SHP77 treated with DMSO at 0.1 percent for 48 hours (cell line): ENCODE results near the gene SRGAP3.
A peak's percentile ranks its signal among the peaks of the same experiment; 100 is the strongest.
"Not testable (repeated sequence)": the region's sequence is repeated elsewhere in the genome, so short reads cannot be mapped to it uniquely, and the experiment has no call there.

Source experiments
- DNase-seq: peaks from one replicate; lab custom pipeline; 2025; lab: John Stamatoyannopoulos, UW

Gene SRGAP3

GRCh38 chr3:9249273-9250192, at the start of gene SRGAP3:
Gene SRGAP3 (minus strand): TSS chr3:9249646. CDS start chr3:9248951, 695 bp downstream.
- DNase-seq: peak; percentile 18

- DNase-seq: no peak
Measured at GRCh38 chr3:9298236-9298635, 48.8 kb upstream of the SRGAP3 start.

- DNase-seq: no peak
Measured at GRCh38 chr3:9296241-9296640, 46.8 kb upstream of the SRGAP3 start.

GRCh38 chr3:9295007-9295406, 45.6 kb upstream of the SRGAP3 start:
- no peak for DNase-seq

GRCh38 chr3:9293953-9294352, 44.5 kb upstream of the SRGAP3 start:
- not testable (repeated sequence) for DNase-seq

- DNase-seq: no peak
Measured at GRCh38 chr3:9293076-9293475, 43.6 kb upstream of the SRGAP3 start.

GRCh38 chr3:9292516-9292915, 43.1 kb upstream of the SRGAP3 start:
- no peak for DNase-seq

- no peak for DNase-seq
Measured at GRCh38 chr3:9291821-9292410, 42.5 kb upstream of the SRGAP3 start.

GRCh38 chr3:9290566-9290965, 41.1 kb upstream of the SRGAP3 start:
- DNase-seq: no peak

GRCh38 chr3:9281533-9281932, 32.1 kb upstream of the SRGAP3 start:
- not testable (repeated sequence) for DNase-seq

GRCh38 chr3:9280451-9281219, 31.2 kb upstream of the SRGAP3 start:
- no peak for DNase-seq

GRCh38 chr3:9279966-9280365, 30.5 kb upstream of the SRGAP3 start:
- DNase-seq: no peak

- no peak for DNase-seq
Measured at GRCh38 chr3:9278498-9278897, 29.1 kb upstream of the SRGAP3 start.

GRCh38 chr3:9278085-9278484, 28.6 kb upstream of the SRGAP3 start:
- no peak for DNase-seq

GRCh38 chr3:9276761-9277370, 27.4 kb upstream of the SRGAP3 start:
- DNase-seq: no peak

GRCh38 chr3:9271903-9272302, 22.5 kb upstream of the SRGAP3 start:
- DNase-seq: no peak

- no peak for DNase-seq
Measured at GRCh38 chr3:9270704-9271103, 21.3 kb upstream of the SRGAP3 start.

- no peak for DNase-seq
Measured at GRCh38 chr3:9266716-9267115, 17.3 kb upstream of the SRGAP3 start.

GRCh38 chr3:9260305-9260704, 10.9 kb upstream of the SRGAP3 start:
- no peak for DNase-seq

GRCh38 chr3:9257092-9257491, 7.6 kb upstream of the SRGAP3 start:
- no peak for DNase-seq

- DNase-seq: no peak
Measured at GRCh38 chr3:9255976-9256375, 6.5 kb upstream of the SRGAP3 start.

- DNase-seq: no peak
Measured at GRCh38 chr3:9254764-9255163, 5.3 kb upstream of the SRGAP3 start.
